HG02840 (cell line): ENCODE results near the gene TK2.
A peak's percentile ranks its signal among the peaks of the same experiment; 100 is the strongest.

Experiments used
- ATAC-seq: cut with Tn5 transposase; IDR thresholded peaks from one replicate; pipeline ENCODE4 v1.9.1; 2021; ENCODE audit warnings: mild to moderate bottlenecking, moderate library complexity, moderate number of reproducible peaks; ENCODE audit not compliant: unreplicated experiment, low FRiP score

TK2 gene

GRCh38 chr16:66548068-66548467, 1.9 kb downstream of the TK2 start:
- ATAC-seq, result no peak

GRCh38 chr16:66547101-66547989, 2.6 kb downstream of the TK2 start:
- ATAC-seq, result no peak

GRCh38 chr16:66544016-66544757, 5.7 kb downstream of the TK2 start:
- no peak for ATAC-seq

GRCh38 chr16:66543541-66543940, 6.4 kb downstream of the TK2 start:
- no peak for ATAC-seq

GRCh38 chr16:66542396-66542795, 7.5 kb downstream of the TK2 start:
- no peak for ATAC-seq

GRCh38 chr16:66541388-66542355, 8.2 kb downstream of the TK2 start:
- ATAC-seq, result no peak

- ATAC-seq, result no peak
Measured at GRCh38 chr16:66539623-66540469, 10.1 kb downstream of the TK2 start.

- no peak for ATAC-seq
Measured at GRCh38 chr16:66538910-66539309, 11.0 kb downstream of the TK2 start.

GRCh38 chr16:66537236-66537635, 12.7 kb downstream of the TK2 start:
- ATAC-seq, result no peak

- ATAC-seq, result no peak
Measured at GRCh38 chr16:66536525-66536924, 13.4 kb downstream of the TK2 start.

- no peak for ATAC-seq
Measured at GRCh38 chr16:66534376-66534799, 15.5 kb downstream of the TK2 start.

GRCh38 chr16:66529475-66529874, 20.4 kb downstream of the TK2 start:
- ATAC-seq, result no peak

- no peak for ATAC-seq
Measured at GRCh38 chr16:66528294-66528693, 21.6 kb downstream of the TK2 start.

GRCh38 chr16:66525396-66526180, 24.3 kb downstream of the TK2 start:
- no peak for ATAC-seq

GRCh38 chr16:66524601-66525164, 25.2 kb downstream of the TK2 start:
- ATAC-seq, result peak; percentile 49

- no peak for ATAC-seq
Measured at GRCh38 chr16:66523861-66524354, 26.0 kb downstream of the TK2 start.

GRCh38 chr16:66522816-66523590, 26.9 kb downstream of the TK2 start:
- no peak for ATAC-seq
